K562 (cell line): ENCODE data around the gene DTWD2. TPM values are rescaled to one million over a fixed set of nuclear protein-coding genes. Genes with fewer than 3 reads are reported as not detected.
"Not testable (repeated sequence)": the region's sequence is repeated elsewhere in the genome, so short reads cannot be mapped to it uniquely, and the experiment has no call there.

Experiments
- ATAC-seq: fragments of 200-7000 bp; cut with Tn5 transposase; 3 replicates; pipeline ENCODE4 v1.9.1; 2020; ENCODE audit warnings: moderate library complexity
- BruUV-seq: library from RNA; stranded (reverse); fragments of 400-500 nt; replicated peaks from 2 replicates; lab custom pipeline; 2021; lab: Mats Ljungman, UMichigan
- CTCF ChIA-PET: fragments of 300-600 bp; formaldehyde crosslinking; extraction: SDS; loops from one replicate; lab custom pipeline; 2021; ENCODE audit warnings: low intra/inter-chr PET ratio; lab: Yijun Ruan, JAX
- POLR2A ChIA-PET: fragments of 300-600, 350-650 bp; sonication (Branson Sonifier 250); formaldehyde crosslinking; extraction: SDS; loops from one replicate; lab custom pipeline; 2021; ENCODE audit warnings: antibody characterized with exemption, inconsistent platforms; lab: Yijun Ruan, JAX
- DNase-seq, 4 experiments: peaks; one replicate each; pipeline versions ENCODE4 v3.0.0 to v3.0.0-alpha.2; 2011 to 2018; ENCODE audit warnings: low spot score in 3 of 4, mixed read lengths in 3 of 4; ENCODE audit errors: extremely low read depth in 1 of 4
- FAIRE-seq: peaks from 2 replicates; lab custom pipeline; 2011; peaks lifted over from hg19 to GRCh38; lab: Jason Lieb, UNC
- H2AFZ ChIP-seq: 2 replicates; pipeline ENCODE4 v1.6.0; 2011; ENCODE audit warnings: low read depth, low read length, control low read depth, inconsistent platforms
- H3K27ac ChIP-seq: fragments of 200-600 bp; 3 replicates; pipeline ENCODE4 v1.8.0; 2011; ENCODE audit warnings: low read depth, mild to moderate bottlenecking, control low read depth, inconsistent platforms, low read length, moderate library complexity, mixed read lengths; ENCODE audit errors: extremely low read depth
- H3K27me3 ChIP-seq, 2 experiments: fragments of 300-600 bp in 1 of 2; 2 replicates in 1 of 2; 3 replicates in 1 of 2; pipeline versions ENCODE4 v1.6.0 to v1.8.0; 2011; ENCODE audit warnings: inconsistent platforms in 2 of 2, low read length in 2 of 2, mild to moderate bottlenecking in 1 of 2, mixed read lengths in 1 of 2, moderate library complexity in 1 of 2; ENCODE audit not compliant: control insufficient read depth in 2 of 2, insufficient read depth in 2 of 2
- H3K36me3 ChIP-seq: fragments of 300-600 bp; 3 replicates; pipeline ENCODE4 v1.8.0; 2011; ENCODE audit warnings: mild to moderate bottlenecking, low read length, inconsistent platforms; ENCODE audit not compliant: control insufficient read depth, insufficient read depth
- H3K4me1 ChIP-seq, 2 experiments: fragments of 200-600 bp in 1 of 2; replicated peaks in 1 of 2; 2 replicates in 1 of 2; 3 replicates in 1 of 2; pipeline versions ENCODE4 v1.5.1 to v1.8.0; 2011; ENCODE audit warnings: inconsistent platforms in 2 of 2, low read length in 2 of 2, mild to moderate bottlenecking in 1 of 2, mixed read lengths in 1 of 2, moderate library complexity in 1 of 2; ENCODE audit not compliant: control insufficient read depth in 2 of 2, insufficient read depth in 2 of 2
- H3K4me2 ChIP-seq: 2 replicates; pipeline ENCODE4 v1.6.1; 2011; ENCODE audit warnings: low read length, control low read depth, inconsistent platforms, mixed read lengths; ENCODE audit not compliant: insufficient read depth
- H3K4me3 ChIP-seq: fragments of 200-600 bp; sonication (generic), shearing (Covaris generic); 2 replicates; pipeline ENCODE4 v1.5.1; 2016; ENCODE audit warnings: control low read depth, inconsistent platforms
- H3K79me2 ChIP-seq: fragments of 200-600 bp; 3 replicates; pipeline ENCODE4 v1.8.0; 2011; ENCODE audit warnings: low read length, inconsistent platforms; ENCODE audit not compliant: control insufficient read depth, insufficient read depth
- H3K9ac ChIP-seq, 2 experiments: 2 replicates each; pipeline versions ENCODE4 v1.6.0 to v1.6.1; 2011; ENCODE audit warnings: low read depth in 2 of 2, low read length in 2 of 2, control low read depth in 1 of 2, inconsistent platforms in 1 of 2, mild to moderate bottlenecking in 1 of 2, mixed read lengths in 1 of 2; ENCODE audit not compliant: insufficient read depth in 1 of 2
- H3K9me1 ChIP-seq: one replicate; pipeline ENCODE4 v1.6.0; 2011; ENCODE audit warnings: inconsistent platforms, mild to moderate bottlenecking, low read length, moderate library complexity; ENCODE audit not compliant: control insufficient read depth, insufficient read depth
- H3K9me3 ChIP-seq: replicated peaks from 2 replicates; pipeline ENCODE4 v1.5.1; 2011; ENCODE audit warnings: low read depth, low read length, inconsistent platforms; ENCODE audit not compliant: control insufficient read depth, insufficient read depth
- H4K20me1 ChIP-seq: replicated peaks from 2 replicates; pipeline ENCODE4 v1.6.1; 2011; ENCODE audit warnings: low read length, inconsistent platforms, mixed read lengths; ENCODE audit not compliant: control insufficient read depth, insufficient read depth
- DNMT1 ChIP-seq: fragments of 450-650 bp; IDR thresholded peaks from 2 replicates; pipeline ENCODE4 v1.6.1; 2016; ENCODE audit warnings: antibody characterized with exemption, mild to moderate bottlenecking
- HCFC1 ChIP-seq: IDR thresholded peaks from 2 replicates; pipeline ENCODE4 v1.6.1; 2012; ENCODE audit warnings: low read depth, low read length, improper control_type of control experiment
- MGA ChIP-seq: fragments of 450-650 bp; IDR thresholded peaks from 2 replicates; pipeline ENCODE4 v1.6.1; 2016; ENCODE audit warnings: mild to moderate bottlenecking, moderate library complexity
- ZZZ3 ChIP-seq: fragments of 450-650 bp; IDR thresholded peaks from 2 replicates; pipeline ENCODE4 v1.6.1; 2016; ENCODE audit warnings: antibody characterized with exemption, mild to moderate bottlenecking, moderate library complexity
- WGBS: fragments of 100-300 bp; shearing (Covaris generic); methylation state at CpG from one replicate; pipeline ENCODE4 v1.1.6; 2016; ENCODE audit warnings: low coverage, mixed read lengths; ENCODE audit not compliant: insufficient coverage; ENCODE audit errors: missing lambda C conversion rate; 5-methylcytosine and 5-hydroxymethylcytosine counted together
- in situ Hi-C: fragments of 300-500 bp; cut with MboI; formaldehyde crosslinking; loops from 4 replicates; pipeline ENCODE4 v1.15.0; 2018; ENCODE audit warnings: inconsistent platforms, mixed read lengths
- intact Hi-C: fragments of 100-400 bp; cut with micrococcal nuclease; formaldehyde crosslinking; loops from 2 replicates; pipeline ENCODE4 v1.14.2; 2022
- polyA plus RNA-seq, 8 experiments: library from polyadenylated mRNA; depleted of rRNA in 4 of 8; stranded (reverse) in 5 of 8; unstranded in 3 of 8; fragments of >200 nt; fragmentation: Nextera tagmentation in 2 of 8; fragmentation: Illumina TruSeq in 1 of 8; extraction: Ambion mirVana in 2 of 8; extraction: Trizol in 1 of 8; gene quantifications; 2 replicates each; pipeline versions ENCODE4 v1.2.1 to v1.2.3, GENCODE V29; 2011 to 2014; ENCODE audit warnings: inconsistent platforms in 1 of 8, missing spikeins in 1 of 8
- total RNA-seq, 7 experiments: library from RNA; depleted of rRNA in 6 of 7; stranded (reverse); fragments of >200 nt in 6 of 7; fragmentation: Illumina TruSeq in 2 of 7; extraction: Trizol in 2 of 7; gene quantifications; 2 replicates each; pipeline versions ENCODE4 v1.2.1 to v1.2.3, GENCODE V29; 2011 to 2021; ENCODE audit warnings: low replicate concordance in 1 of 7

DTWD2 gene
- total and polyA plus RNA-seq, 9 of the 15 experiments (the other 6 are each of a cell fraction or from before 2014, with no cell fraction given), result 0.99 to 10.8 (median 4.1) TPM

DNA sequence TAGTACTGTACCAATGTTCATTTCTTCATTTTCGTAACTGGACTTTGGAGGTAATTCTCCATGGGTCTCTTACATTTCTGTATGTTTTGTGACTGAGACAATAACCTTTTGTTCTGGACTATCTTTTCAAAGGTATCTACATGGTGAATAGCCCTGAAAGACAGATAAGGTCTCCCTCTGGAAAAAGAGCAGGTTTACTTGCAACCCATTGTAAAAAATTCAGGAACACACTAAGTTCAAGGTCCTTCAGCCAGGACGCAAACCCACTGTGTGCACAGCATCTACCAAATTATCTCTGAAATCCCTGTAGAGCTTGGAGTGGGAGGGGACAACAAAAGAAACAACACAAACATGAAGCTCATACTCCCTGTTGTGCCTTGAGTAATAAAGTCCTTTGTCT is 8.3 kb downstream of the DTWD2 start (continued):
- TF ChIP-seq MGA (no peak), DNMT1 (no peak), HCFC1 (no peak), ZZZ3 (no peak)

- H3K27ac ChIP-seq, H3K79me2 ChIP-seq, H3K9ac ChIP-seq, H3K4me2 ChIP-seq, H2AFZ ChIP-seq, CTCF ChIA-PET, H3K27me3 ChIP-seq, H4K20me1 ChIP-seq, ATAC-seq, H3K4me3 ChIP-seq, H3K9me3 ChIP-seq, intact Hi-C loops, H3K9me1 ChIP-seq, FAIRE-seq, H3K4me1 ChIP-seq, DNase-seq, BruUV-seq, H3K36me3 ChIP-seq, in situ Hi-C loops: not testable (repeated sequence)
- 80% methylated on average over 8 of the region's 23 CpGs for WGBS
- POLR2A ChIA-PET, result interaction anchor here (0.8 kb wide), 1 partner anchor 11 kb away, joined by 3 read pairs; no protein-coding TSS in a partner anchor
These were observed 14.4 kb downstream of the DTWD2 start for GRCh38 chr5:118973779-118974445.
